H9 (cell line): ENCODE results near the gene F2. TPM values are rescaled to one million over a fixed set of nuclear protein-coding genes. Genes with fewer than 3 reads are reported as not detected.

Experiments
- DNase-seq: peaks from one replicate; pipeline ENCODE4 v3.0.0-alpha.2; 2017
- H2AFZ ChIP-seq: one replicate; pipeline ENCODE4 v1.6.1; 2013; ENCODE audit warnings: mild to moderate bottlenecking, low read length, control low read depth, moderate library complexity
- H2AK5ac ChIP-seq: 2 replicates; pipeline ENCODE4 v1.6.1; 2013; ENCODE audit warnings: low read length, control low read depth, mixed read lengths; ENCODE audit not compliant: insufficient read length
- H2BK120ac ChIP-seq: one replicate; pipeline ENCODE4 v1.6.1; 2013; ENCODE audit warnings: low read depth, mild to moderate bottlenecking, low read length, control low read depth, inconsistent platforms; ENCODE audit not compliant: poor library complexity, severe bottlenecking
- H2BK12ac ChIP-seq: 2 replicates; pipeline ENCODE4 v1.6.1; 2013; ENCODE audit warnings: low read length, control low read depth, mixed read lengths, low read depth; ENCODE audit not compliant: insufficient read length
- H2BK15ac ChIP-seq: 2 replicates; pipeline ENCODE4 v1.6.1; 2013; ENCODE audit warnings: low read depth, low read length, control low read depth
- H2BK20ac ChIP-seq: one replicate; pipeline ENCODE4 v1.6.1; 2013; ENCODE audit warnings: low read depth, mild to moderate bottlenecking, low read length, control low read depth, inconsistent platforms; ENCODE audit not compliant: poor library complexity, severe bottlenecking
- H2BK5ac ChIP-seq: 2 replicates; pipeline ENCODE4 v1.6.1; 2013; ENCODE audit warnings: low read length, control low read depth, mixed read lengths; ENCODE audit not compliant: insufficient read length
- H3K14ac ChIP-seq: 2 replicates; pipeline ENCODE4 v1.6.1; 2013; ENCODE audit warnings: low read length, control low read depth; ENCODE audit not compliant: insufficient read depth
- H3K18ac ChIP-seq: 2 replicates; pipeline ENCODE4 v1.6.1; 2013; ENCODE audit warnings: low read depth, mild to moderate bottlenecking, mixed read lengths, low read length, control low read depth; ENCODE audit not compliant: insufficient read length
- H3K23ac ChIP-seq: 2 replicates; pipeline ENCODE4 v1.6.1; 2013; ENCODE audit warnings: low read length, control low read depth, mixed read lengths, low read depth; ENCODE audit not compliant: insufficient read length
- H3K23me2 ChIP-seq: 2 replicates; pipeline ENCODE4 v1.6.1; 2013; ENCODE audit warnings: low read depth, mild to moderate bottlenecking, mixed read lengths, low read length, control low read depth; ENCODE audit not compliant: insufficient read length, poor library complexity, severe bottlenecking
- H3K27ac ChIP-seq: 2 replicates; pipeline ENCODE4 v1.5.1; 2013; ENCODE audit warnings: low read length, control low read depth, mixed read lengths, low read depth; ENCODE audit not compliant: insufficient read length
- H3K27me3 ChIP-seq: 2 replicates; pipeline ENCODE4 v1.6.1; 2013; ENCODE audit warnings: low read length, control low read depth, inconsistent platforms; ENCODE audit not compliant: insufficient read depth
- H3K4ac ChIP-seq: 2 replicates; pipeline ENCODE4 v1.6.1; 2013; ENCODE audit warnings: low read depth, mild to moderate bottlenecking, control low read depth, inconsistent platforms, low read length, moderate library complexity
- H3K4me1 ChIP-seq: 2 replicates; pipeline ENCODE4 v1.6.1; 2013; ENCODE audit warnings: low read length, control low read depth, inconsistent platforms; ENCODE audit not compliant: insufficient read depth
- H3K4me2 ChIP-seq: 2 replicates; pipeline ENCODE4 v1.6.1; 2013; ENCODE audit warnings: low read length, control low read depth, mixed read lengths; ENCODE audit not compliant: insufficient read length, insufficient read depth
- H3K56ac ChIP-seq: 2 replicates; pipeline ENCODE4 v1.6.1; 2013; ENCODE audit warnings: low read depth, mild to moderate bottlenecking, mixed read lengths, low read length, control low read depth; ENCODE audit not compliant: insufficient read length
- H3K79me1 ChIP-seq: 2 replicates; pipeline ENCODE4 v1.6.1; 2013; ENCODE audit warnings: low read depth, mild to moderate bottlenecking, moderate library complexity, low read length, control low read depth, inconsistent platforms; ENCODE audit not compliant: insufficient read depth, poor library complexity, severe bottlenecking
- H3K79me2 ChIP-seq: 2 replicates; pipeline ENCODE4 v1.6.1; 2013; ENCODE audit warnings: low read length, control low read depth, inconsistent platforms; ENCODE audit not compliant: insufficient read depth
- H3K9ac ChIP-seq: 2 replicates; pipeline ENCODE4 v1.6.1; 2013; ENCODE audit warnings: low read length, control low read depth, mixed read lengths; ENCODE audit not compliant: insufficient read length; ENCODE audit errors: extremely low read depth
- H3K9me3 ChIP-seq: one replicate; pipeline ENCODE4 v1.6.1; 2013; ENCODE audit warnings: low read depth, low read length, inconsistent platforms; ENCODE audit not compliant: control insufficient read depth
- H3T11ph ChIP-seq: one replicate; pipeline ENCODE4 v1.6.1; 2013; ENCODE audit warnings: mild to moderate bottlenecking, low read length, control low read depth, inconsistent platforms
- H4K20me1 ChIP-seq: one replicate; pipeline ENCODE4 v1.6.1; 2013; ENCODE audit not compliant: control insufficient read depth, insufficient read length, insufficient read depth
- H4K5ac ChIP-seq: 2 replicates; pipeline ENCODE4 v1.6.1; 2013; ENCODE audit warnings: low read depth, mild to moderate bottlenecking, mixed read lengths, low read length, control low read depth; ENCODE audit not compliant: insufficient read length
- H4K8ac ChIP-seq: replicated peaks from 2 replicates; pipeline ENCODE4 v1.6.1; 2013; ENCODE audit warnings: low read length, control low read depth, mixed read lengths, low read depth; ENCODE audit not compliant: insufficient read length
- H4K91ac ChIP-seq: 2 replicates; pipeline ENCODE4 v1.6.1; 2013; ENCODE audit warnings: low read depth, mild to moderate bottlenecking, moderate library complexity, mixed read lengths, low read length, control low read depth; ENCODE audit not compliant: insufficient read length
- H3K27ac Mint-ChIP-seq, 3 experiments: 2 replicates in 2 of 3; 3 replicates in 1 of 3; pipeline ENCODE4 v1.8.0; 2020 to 2021; ENCODE audit warnings: mixed read lengths in 3 of 3, mild to moderate bottlenecking in 1 of 3, moderate library complexity in 1 of 3
- H3K27me3 Mint-ChIP-seq: 2 replicates; pipeline ENCODE4 v1.8.0; 2021; ENCODE audit warnings: low read depth, mild to moderate bottlenecking, moderate library complexity, mixed read lengths
- H3K36me3 Mint-ChIP-seq, 3 experiments: 2 replicates in 2 of 3; 3 replicates in 1 of 3; pipeline ENCODE4 v1.8.0; 2020 to 2021; ENCODE audit warnings: low read depth in 3 of 3, mixed read lengths in 3 of 3; ENCODE audit not compliant: insufficient read depth in 1 of 3
- H3K4me1 Mint-ChIP-seq, 2 experiments: 2 replicates each; pipeline ENCODE4 v1.8.0; 2020; ENCODE audit warnings: mixed read lengths in 2 of 2
- H3K4me3 Mint-ChIP-seq, 2 experiments: 2 replicates in 1 of 2; 3 replicates in 1 of 2; pipeline ENCODE4 v1.8.0; 2020 to 2021; ENCODE audit warnings: mild to moderate bottlenecking in 2 of 2, mixed read lengths in 2 of 2, moderate library complexity in 1 of 2
- H3K9me3 Mint-ChIP-seq, 2 experiments: 2 replicates in 1 of 2; 3 replicates in 1 of 2; pipeline ENCODE4 v1.8.0; 2020; ENCODE audit warnings: mild to moderate bottlenecking in 2 of 2, mixed read lengths in 2 of 2, moderate library complexity in 1 of 2
- WGBS: extraction: QIAGEN DNeasy Blood & Tissue Kit; methylation state at CpG from one replicate; pipeline ENCODE4 v1.1.7; 2013; ENCODE audit warnings: missing lambda C conversion rate, low lambda C conversion rate, mixed read lengths; ENCODE audit not compliant: insufficient read length; ENCODE audit errors: extremely low coverage; 5-methylcytosine and 5-hydroxymethylcytosine counted together
- total RNA-seq: library from RNA; stranded (reverse); gene quantifications from 2 replicates; pipeline ENCODE4 v1.2.1, GENCODE V29; 2021
- TF ChIP-seq, protein P1 (sequence below): fragments of 200-600 bp; sonication (generic); conservative IDR thresholded peaks from 3 replicates; pipeline ENCODE4 v1.8.0; 2021; ENCODE audit warnings: antibody characterized with exemption, mild to moderate bottlenecking

The F2 gene
- total RNA-seq, 1 experiment from 2014 or later, result not detected

DNA sequence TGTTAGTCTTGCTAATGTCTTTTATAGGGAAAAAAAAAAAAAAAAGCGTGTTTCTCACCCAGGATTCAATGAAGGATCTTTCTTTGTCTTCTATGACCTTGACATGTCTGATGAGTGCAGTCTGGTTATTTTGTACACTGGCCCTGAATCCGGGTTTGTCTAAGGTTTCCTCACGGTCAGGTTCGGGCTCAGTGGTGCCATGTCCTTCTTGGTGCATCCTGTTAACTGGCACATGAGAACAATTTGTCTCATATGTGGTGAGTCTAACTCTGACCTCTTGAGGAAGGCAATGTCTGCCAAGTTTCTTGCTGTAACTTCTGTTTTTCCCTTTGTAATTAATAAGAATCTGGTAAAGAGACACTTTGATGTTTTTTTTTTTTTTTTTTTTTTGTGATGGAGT lies 12.5 kb downstream of the F2 start:
- no peaks in the 10 kb centered on the region for H3K9me3 Mint-ChIP-seq
- H3K36me3 Mint-ChIP-seq, result no peaks in the 10 kb centered on the region
- Histone ChIP-seq H3K4me2 (no peak overlapping the region), H3K27me3 (no peaks in the 10 kb centered on the region), H4K5ac (no peak overlapping the region), H3K4ac (no peak overlapping the region), H3T11ph (no peak overlapping the region), H3K27ac (no peak overlapping the region), H3K23ac (no peak overlapping the region), H2AK5ac (no peak overlapping the region), H3K9me3 (no peaks in the 10 kb centered on the region), H3K23me2 (no peaks in the 10 kb centered on the region), H3K9ac (no peak overlapping the region), H4K20me1 (no peaks in the 10 kb centered on the region), H4K91ac (no peak overlapping the region), H2BK12ac (no peak overlapping the region), H3K4me1 (no peaks in the 10 kb centered on the region), H2BK120ac (no peak overlapping the region), H3K18ac (no peak overlapping the region), H2BK20ac (no peak overlapping the region), H2AFZ (no peak overlapping the region), H3K79me2 (no peaks in the 10 kb centered on the region), H3K56ac (no peak overlapping the region), H3K79me1 (no peaks in the 10 kb centered on the region), H2BK5ac (no peak overlapping the region), H3K14ac (no peak overlapping the region), H4K8ac (no peak overlapping the region), H2BK15ac (no peak overlapping the region)
- TF ChIP-seq, protein P1, sequence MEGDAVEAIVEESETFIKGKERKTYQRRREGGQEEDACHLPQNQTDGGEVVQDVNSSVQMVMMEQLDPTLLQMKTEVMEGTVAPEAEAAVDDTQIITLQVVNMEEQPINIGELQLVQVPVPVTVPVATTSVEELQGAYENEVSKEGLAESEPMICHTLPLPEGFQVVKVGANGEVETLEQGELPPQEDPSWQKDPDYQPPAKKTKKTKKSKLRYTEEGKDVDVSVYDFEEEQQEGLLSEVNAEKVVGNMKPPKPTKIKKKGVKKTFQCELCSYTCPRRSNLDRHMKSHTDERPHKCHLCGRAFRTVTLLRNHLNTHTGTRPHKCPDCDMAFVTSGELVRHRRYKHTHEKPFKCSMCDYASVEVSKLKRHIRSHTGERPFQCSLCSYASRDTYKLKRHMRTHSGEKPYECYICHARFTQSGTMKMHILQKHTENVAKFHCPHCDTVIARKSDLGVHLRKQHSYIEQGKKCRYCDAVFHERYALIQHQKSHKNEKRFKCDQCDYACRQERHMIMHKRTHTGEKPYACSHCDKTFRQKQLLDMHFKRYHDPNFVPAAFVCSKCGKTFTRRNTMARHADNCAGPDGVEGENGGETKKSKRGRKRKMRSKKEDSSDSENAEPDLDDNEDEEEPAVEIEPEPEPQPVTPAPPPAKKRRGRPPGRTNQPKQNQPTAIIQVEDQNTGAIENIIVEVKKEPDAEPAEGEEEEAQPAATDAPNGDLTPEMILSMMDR, result no peak
- no peak overlapping the region for H3K27ac Mint-ChIP-seq
- no CpG with 5 or more reads among the region's 4 CpGs for WGBS
- H3K4me1 Mint-ChIP-seq, result no peaks in the 10 kb centered on the region
- no peak for DNase-seq
- no peaks in the 10 kb centered on the region; the same call in 1 of the 2 replicates for H3K27me3 Mint-ChIP-seq
- H3K4me3 Mint-ChIP-seq, result no peak overlapping the region
